SH-SY5Y (cell line): ENCODE measurements around the gene KCNQ1OT1.

Experiments used
- GATA2 ChIP-seq: IDR thresholded peaks from 2 replicates; pipeline ENCODE4 v1.6.1; 2011; ENCODE audit warnings: mild to moderate bottlenecking, low read depth, low read length
- GATA3 ChIP-seq: IDR thresholded peaks from 2 replicates; pipeline ENCODE4 v1.6.1; 2011; ENCODE audit warnings: low read depth, mild to moderate bottlenecking, low read length, moderate library complexity

- TF ChIP-seq GATA2 (no peak), GATA3 (no peak)
Measured at GRCh38 chr11:2575591-2576051, 124.2 kb downstream of the KCNQ1OT1 start.
